ENCODE data around the gene SULT4A1. TPM values are rescaled to one million over a fixed set of nuclear protein-coding genes. Genes with fewer than 3 reads are reported as not detected.
A peak's percentile ranks its signal among the peaks of the same experiment; 100 is the strongest.

Gene SULT4A1
- total and polyA plus RNA-seq, 2 of the 8 experiments (the other 6 are each of a cell fraction or from before 2014, with no cell fraction given): 9.1 to 11.8 TPM

GRCh38 chr22:43895986-43896645, 33.8 kb upstream of the SULT4A1 start:
- 70% methylated on average over 11 of the region's 11 CpGs; no CpG with 5 or more reads in 1 of the 2 experiments for whole genome bisulfite sequencing, 2 experiments (ENCODE audit: extremely low coverage in 1 of 2, insufficient coverage in 1 of 2, insufficient read length in 1 of 2, insufficient replicate concordance in 2 of 2, low coverage in 1 of 2, low lambda C conversion rate in 2 of 2, missing lambda C conversion rate in 1 of 2)
- H4K5ac ChIP-seq (ENCODE audit: insufficient read length, low read depth, low read length): no peak overlapping the region
- H4K20me1 ChIP-seq (replicated peaks in 1 of 2; ENCODE audit: control insufficient read depth in 1 of 2, insufficient read depth in 2 of 2, low read length in 2 of 2): peaks cover 0 to under 1% of the 10 kb centered on the region in 2 experiments
- H3K4me1 ChIP-seq (replicated peaks in 1 of 4; ENCODE audit: control insufficient read depth in 3 of 4, insufficient read depth in 4 of 4, low read length in 3 of 4): peaks cover 0 to 5% (median under 1%) of the 10 kb centered on the region in 4 experiments; a peak in 4 of 7 replicates
- no peak for DNase-seq (ENCODE audit: low read depth in 1 of 2, low spot score in 2 of 2)
- no peak overlapping the region for H2BK12ac ChIP-seq (ENCODE audit: low read depth, low read length)
- no peak overlapping the region for H3K4me2 ChIP-seq (ENCODE audit: insufficient read depth in 1 of 2, low read depth in 2 of 2, low read length in 2 of 2)
- H3K79me1 ChIP-seq (ENCODE audit: low read depth, low read length): no peaks in the 10 kb centered on the region; the same call in 1 of the 2 replicates
- no peak overlapping the region for H4K8ac ChIP-seq (ENCODE audit: extremely low read depth, insufficient read depth, low read length)
- no peak overlapping the region for H2AFZ ChIP-seq (ENCODE audit: low read length)
- no peak overlapping the region for H3K4ac ChIP-seq (replicated peaks; ENCODE audit: insufficient read length, low read depth, low read length)
- H3K79me2 ChIP-seq (ENCODE audit: control insufficient read depth in 1 of 2, insufficient read depth in 2 of 2, low read length in 2 of 2): no peaks in the 10 kb centered on the region
- H3K36me3 ChIP-seq (ENCODE audit: control insufficient read depth in 2 of 4, insufficient read depth in 4 of 4, low read length in 3 of 4): no peaks in the 10 kb centered on the region
- H2BK20ac ChIP-seq (ENCODE audit: low read length): no peak overlapping the region
- no peak overlapping the region; the same call in 1 of the 2 replicates for H3K18ac ChIP-seq (ENCODE audit: extremely low read depth, low read length)
- no peak overlapping the region for H3K23ac ChIP-seq (ENCODE audit: insufficient read length)
- no peak overlapping the region for H2BK120ac ChIP-seq (replicated peaks; ENCODE audit: low read depth, low read length)
- H3K9me3 ChIP-seq (ENCODE audit: insufficient read depth in 2 of 2, low read depth in 1 of 2, low read length in 1 of 2): no peaks in the 10 kb centered on the region
- ChIA-PET POLR2A (ENCODE audit: partially characterized antibody) (no interaction called here), CTCF (ENCODE audit: partially characterized antibody) (interaction anchor here (0.7 to 21.4 kb wide), 8 partner anchors 9 to 50 kb away, joined by 3 to 226 read pairs (median 4); no protein-coding TSS in a partner anchor)
- no peak for FAIRE-seq
- no peaks in the 10 kb centered on the region; a peak in 1 of 7 replicates for H3K27me3 ChIP-seq (replicated peaks in 1 of 4; ENCODE audit: control insufficient read depth in 3 of 4, extremely low read depth in 1 of 4, insufficient read depth in 3 of 4, low read length in 3 of 4)
- H2BK15ac ChIP-seq (ENCODE audit: low read length): no peak overlapping the region
- no peak overlapping the region for H2BK5ac ChIP-seq (ENCODE audit: low read depth, low read length)
- H4K91ac ChIP-seq (replicated peaks; ENCODE audit: insufficient read length, low read length): peak overlapping the region; percentile 42
- no peak overlapping the region for H3K14ac ChIP-seq (ENCODE audit: insufficient read length)
- peaks cover 8% of the 10 kb centered on the region; the same call in 1 of the 2 replicates for H3K23me2 ChIP-seq (ENCODE audit: low read depth, low read length)
- H3K56ac ChIP-seq (replicated peaks; ENCODE audit: insufficient read length, low read depth, low read length): no peak overlapping the region
- H2AK5ac ChIP-seq (ENCODE audit: low read depth, low read length): no peak overlapping the region
- H3K27ac ChIP-seq (ENCODE audit: low read depth, low read length): no peak overlapping the region
- TF ChIP-seq MAX (IDR thresholded peaks at IDR 0.05) (peak; percentile 93), TEAD4 (IDR thresholded peaks at IDR 0.05; ENCODE audit: low read depth, low read length) (no peak), SUZ12 (IDR thresholded peaks at IDR 0.05; ENCODE audit: low read length) (no peak), RAD21 (IDR thresholded peaks at IDR 0.05 in 1 of 2, conservative IDR thresholded peaks at IDR 0.05 in 1 of 2; ENCODE audit: low read depth in 2 of 2, low read length in 2 of 2) (peak; percentile 27 to 36; a peak in 3 of 4 replicates), ASH2L (IDR thresholded peaks at IDR 0.05; ENCODE audit: low read length) (peak; percentile 37), CTCF (IDR thresholded peaks at IDR 0.05; ENCODE audit: control extremely low read depth in 1 of 3, insufficient read depth in 1 of 3, low read depth in 1 of 3, low read length in 3 of 3) (peak; percentile 38 to 73 (median 58)), BRCA1 (IDR thresholded peaks at IDR 0.05; ENCODE audit: low read depth, low read length) (no peak), E2F6 (IDR thresholded peaks at IDR 0.05) (peak; percentile 85), CHD2 (IDR thresholded peaks at IDR 0.05; ENCODE audit: low read length) (no peak)
- no peak overlapping the region for H3K9ac ChIP-seq (replicated peaks in 1 of 4; ENCODE audit: extremely low read depth in 1 of 4, low read depth in 3 of 4, low read length in 3 of 4)
- H3K4me3 ChIP-seq (ENCODE audit: extremely low read depth in 1 of 4, insufficient read depth in 2 of 4, low read depth in 3 of 4, low read length in 4 of 4): no peak overlapping the region
